GM12872 (cell line): ENCODE results near the gene RHOC.

Source experiments
- TF ChIP-seq, protein P1 (sequence below): IDR thresholded peaks from 3 replicates; pipeline ENCODE4 v1.5.1; 2011; ENCODE audit warnings: low read depth, mild to moderate bottlenecking, low read length, moderate library complexity; ENCODE audit not compliant: insufficient read depth

Gene RHOC

DNA sequence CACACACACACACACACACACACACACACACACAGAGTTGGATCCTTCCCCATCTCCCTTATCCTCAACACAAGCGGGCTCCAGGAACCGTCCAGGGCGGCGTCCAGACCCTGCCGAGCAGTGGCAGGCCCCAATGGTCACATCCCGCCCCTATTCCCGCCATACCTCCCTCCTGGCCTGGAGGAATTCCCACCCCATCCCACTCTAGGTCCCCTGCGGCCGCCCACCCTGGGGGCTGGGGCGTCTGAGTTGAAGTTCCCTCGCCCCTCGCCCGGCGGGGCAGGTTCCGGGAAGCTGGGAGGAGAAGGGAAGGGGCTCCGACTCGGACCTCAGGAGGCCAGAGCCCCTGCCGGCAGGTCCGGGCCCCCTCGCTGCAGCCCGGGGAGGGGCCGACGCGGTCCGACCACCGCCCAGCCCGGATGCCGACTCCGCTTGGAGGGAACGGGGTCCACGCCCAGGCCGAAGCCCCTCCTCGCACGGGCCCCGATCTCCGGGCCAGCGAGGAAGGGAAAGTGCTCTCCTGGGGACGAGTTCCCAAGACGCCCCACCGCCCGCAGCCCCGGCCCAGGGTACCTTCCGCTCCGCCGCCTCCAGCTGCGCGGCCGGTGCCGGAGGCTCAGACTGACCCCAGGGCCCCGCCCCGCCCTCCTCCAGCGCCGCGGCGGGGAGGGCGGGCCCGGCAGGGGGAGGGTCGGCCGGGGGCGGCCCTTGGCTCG is at the start of gene RHOC:
TSS of gene RHOC (minus strand) at position 623 of the 716 bp plus-strand sequence. CDS start 3,328 bp downstream, outside the sequence.
- TF ChIP-seq, protein P1, sequence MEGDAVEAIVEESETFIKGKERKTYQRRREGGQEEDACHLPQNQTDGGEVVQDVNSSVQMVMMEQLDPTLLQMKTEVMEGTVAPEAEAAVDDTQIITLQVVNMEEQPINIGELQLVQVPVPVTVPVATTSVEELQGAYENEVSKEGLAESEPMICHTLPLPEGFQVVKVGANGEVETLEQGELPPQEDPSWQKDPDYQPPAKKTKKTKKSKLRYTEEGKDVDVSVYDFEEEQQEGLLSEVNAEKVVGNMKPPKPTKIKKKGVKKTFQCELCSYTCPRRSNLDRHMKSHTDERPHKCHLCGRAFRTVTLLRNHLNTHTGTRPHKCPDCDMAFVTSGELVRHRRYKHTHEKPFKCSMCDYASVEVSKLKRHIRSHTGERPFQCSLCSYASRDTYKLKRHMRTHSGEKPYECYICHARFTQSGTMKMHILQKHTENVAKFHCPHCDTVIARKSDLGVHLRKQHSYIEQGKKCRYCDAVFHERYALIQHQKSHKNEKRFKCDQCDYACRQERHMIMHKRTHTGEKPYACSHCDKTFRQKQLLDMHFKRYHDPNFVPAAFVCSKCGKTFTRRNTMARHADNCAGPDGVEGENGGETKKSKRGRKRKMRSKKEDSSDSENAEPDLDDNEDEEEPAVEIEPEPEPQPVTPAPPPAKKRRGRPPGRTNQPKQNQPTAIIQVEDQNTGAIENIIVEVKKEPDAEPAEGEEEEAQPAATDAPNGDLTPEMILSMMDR: no peak

- TF ChIP-seq, protein P1: no peak
Observed at GRCh38 chr1:112754116-112754628, 47.2 kb upstream of the RHOC start.

DNA sequence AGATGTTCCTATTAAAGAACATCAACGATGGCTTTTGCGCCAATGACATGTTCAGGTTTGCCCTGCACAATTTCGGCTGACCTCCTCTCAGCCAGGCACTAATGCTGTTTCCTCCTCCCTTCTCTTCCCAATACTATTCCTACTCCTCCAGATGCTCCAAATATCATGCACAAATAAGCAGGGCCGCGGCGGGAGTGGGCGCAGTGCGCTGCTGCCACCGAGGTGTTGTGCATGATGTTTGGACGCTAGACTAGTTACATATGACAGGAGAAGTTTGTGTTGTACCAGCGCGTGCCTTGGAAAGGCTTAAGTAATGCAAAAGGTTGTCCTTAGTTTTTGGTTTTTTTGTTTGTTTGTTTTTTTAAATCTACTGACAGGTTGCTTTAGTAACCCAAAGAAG is 41.5 kb upstream of the RHOC start:
- TF ChIP-seq, protein P1: no peak

- TF ChIP-seq, protein P1: no peak
Observed at GRCh38 chr1:112744009-112744578, 37.2 kb upstream of the RHOC start.

GRCh38 chr1:112743174-112744008 is 36.5 kb upstream of the RHOC start:
- TF ChIP-seq, protein P1: no peak

DNA sequence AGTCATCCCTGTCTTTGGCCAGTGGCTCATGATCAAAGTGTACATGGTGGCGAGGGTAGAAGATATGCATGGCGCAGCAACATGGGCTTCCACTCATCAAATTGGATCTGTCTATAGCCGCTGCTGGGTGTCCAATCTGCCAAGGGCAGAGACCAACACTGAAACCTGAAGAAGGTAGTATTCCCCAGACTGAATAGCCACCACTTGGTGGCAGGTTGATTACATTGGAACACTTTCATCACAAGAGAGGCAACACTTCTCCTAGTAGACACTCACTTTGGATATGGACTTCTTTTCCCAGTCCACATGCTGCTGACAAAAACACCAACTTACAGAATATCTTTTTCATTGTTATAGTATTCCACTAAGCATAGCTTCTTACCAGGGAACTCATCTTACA is 30.6 kb upstream of the RHOC start:
- TF ChIP-seq, protein P1: no peak

DNA sequence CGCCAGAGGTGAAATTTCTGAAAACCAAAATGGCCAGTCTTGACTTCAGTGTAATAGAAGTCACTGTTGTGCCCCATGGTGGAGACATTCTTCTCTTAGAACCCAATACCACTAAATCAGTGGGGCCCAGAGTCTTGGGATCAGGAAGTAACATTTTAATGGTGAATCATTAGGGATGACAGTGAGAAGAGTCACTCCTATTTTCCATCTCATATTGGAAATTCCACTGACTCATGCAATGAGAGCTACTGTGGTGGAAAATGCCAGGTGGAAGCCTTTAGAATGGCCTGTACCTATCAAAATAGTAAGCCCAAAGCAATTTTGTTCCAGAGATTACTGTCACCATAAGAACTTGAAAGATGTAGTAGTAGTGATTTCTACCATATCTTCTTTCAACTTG is 28.8 kb upstream of the RHOC start:
- TF ChIP-seq, protein P1: no peak
